HEK293 (cell line): ENCODE results near the gene MRGPRG.

ENCODE experiments used
- ATF2 ChIP-seq: fragments of 450-650 bp; formaldehyde crosslinking; IDR thresholded peaks from 2 replicates; pipeline ENCODE4 v1.5.1; 2016; ENCODE audit warnings: missing biosample characterization, missing genetic modification characterization, low read depth
- GLIS2 ChIP-seq: fragments of 450-650 bp; formaldehyde crosslinking; IDR thresholded peaks from 2 replicates; pipeline ENCODE4 v1.5.1; 2016; ENCODE audit warnings: missing biosample characterization, missing genetic modification characterization
- KLF1 ChIP-seq: fragments of 450-650 bp; formaldehyde crosslinking; IDR thresholded peaks from 2 replicates; pipeline ENCODE4 v1.5.1; 2016; ENCODE audit warnings: missing biosample characterization, missing genetic modification characterization
- PBX3 ChIP-seq: sonication (generic); formaldehyde crosslinking; IDR thresholded peaks from 2 replicates; pipeline ENCODE4 v1.8.1; 2022; ENCODE audit warnings: mild to moderate bottlenecking, moderate library complexity, missing genetic modification reagents
- ZBTB11 ChIP-seq: fragments of 450-650 bp; formaldehyde crosslinking; conservative IDR thresholded peaks from 2 replicates; pipeline ENCODE4 v1.5.1; 2016; ENCODE audit warnings: low read depth, missing biosample characterization, missing genetic modification characterization
- ZBTB49 ChIP-seq: fragments of 450-650 bp; formaldehyde crosslinking; IDR thresholded peaks from 2 replicates; pipeline ENCODE4 v1.5.1; 2016; ENCODE audit warnings: missing biosample characterization, missing genetic modification characterization, low read depth
- ZNF148 ChIP-seq: fragments of 450-650 bp; formaldehyde crosslinking; IDR thresholded peaks from 2 replicates; pipeline ENCODE4 v1.5.0; 2017; ENCODE audit warnings: missing biosample characterization, missing genetic modification characterization, borderline replicate concordance
- ZNF600 ChIP-seq: fragments of 450-650 bp; formaldehyde crosslinking; IDR thresholded peaks from 2 replicates; pipeline ENCODE4 v1.5.1; 2016; ENCODE audit warnings: missing biosample characterization, missing genetic modification characterization
- ZNF776 ChIP-seq: fragments of 450-650 bp; formaldehyde crosslinking; IDR thresholded peaks from 2 replicates; pipeline ENCODE4 v1.5.0; 2017; ENCODE audit warnings: missing biosample characterization, missing genetic modification characterization, borderline replicate concordance
- ZSCAN4 ChIP-seq: fragments of 450-650 bp; formaldehyde crosslinking; IDR thresholded peaks from 2 replicates; pipeline ENCODE4 v1.5.1; 2017; ENCODE audit warnings: missing biosample characterization, missing genetic modification characterization
- TF ChIP-seq, protein P1 (sequence below): fragments of 450-650 bp; formaldehyde crosslinking; IDR thresholded peaks from 2 replicates; pipeline ENCODE4 v1.5.1; 2016; ENCODE audit warnings: missing biosample characterization, missing genetic modification characterization
- TF ChIP-seq, protein P2 (sequence below): fragments of 450-650 bp; formaldehyde crosslinking; IDR thresholded peaks from 2 replicates; pipeline ENCODE4 v1.5.1; 2017; ENCODE audit warnings: missing biosample characterization, missing genetic modification characterization
- TF ChIP-seq, protein P3 (sequence below): fragments of 450-650 bp; formaldehyde crosslinking; IDR thresholded peaks from 2 replicates; pipeline ENCODE4 v1.5.1; 2016; ENCODE audit warnings: missing biosample characterization, missing genetic modification characterization

DNA sequence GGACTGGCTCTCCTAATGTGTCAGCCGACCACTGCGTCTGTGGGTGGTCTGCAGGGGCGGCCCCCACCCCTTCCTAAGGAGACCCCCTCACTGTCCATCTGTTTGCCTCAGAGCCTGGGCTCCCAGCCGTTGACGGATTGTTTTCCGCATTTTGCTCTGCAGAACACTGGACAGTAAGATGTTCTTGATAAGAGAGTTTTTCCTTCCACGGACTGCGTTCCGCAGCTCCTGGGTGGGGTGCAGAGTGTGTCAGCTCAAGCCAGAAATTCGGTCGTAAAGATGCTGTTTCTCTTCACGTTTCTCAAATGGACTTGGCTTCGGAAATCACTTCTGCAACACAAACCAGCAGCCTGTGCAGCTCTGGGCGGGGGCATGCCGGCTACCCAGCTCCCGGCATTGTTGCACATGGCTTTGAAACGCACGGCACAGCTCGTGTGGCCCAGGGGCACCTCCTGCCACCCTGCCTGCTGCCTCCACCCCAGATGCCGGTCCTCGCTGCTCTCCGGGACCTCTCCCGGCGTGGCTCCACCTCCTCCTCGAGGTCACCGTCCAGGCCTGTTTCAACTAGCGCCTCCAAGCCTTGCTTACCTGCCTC is 2.9 kb upstream of the MRGPRG start:
- TF ChIP-seq ZNF776, result no peak
- TF ChIP-seq, protein P1, sequence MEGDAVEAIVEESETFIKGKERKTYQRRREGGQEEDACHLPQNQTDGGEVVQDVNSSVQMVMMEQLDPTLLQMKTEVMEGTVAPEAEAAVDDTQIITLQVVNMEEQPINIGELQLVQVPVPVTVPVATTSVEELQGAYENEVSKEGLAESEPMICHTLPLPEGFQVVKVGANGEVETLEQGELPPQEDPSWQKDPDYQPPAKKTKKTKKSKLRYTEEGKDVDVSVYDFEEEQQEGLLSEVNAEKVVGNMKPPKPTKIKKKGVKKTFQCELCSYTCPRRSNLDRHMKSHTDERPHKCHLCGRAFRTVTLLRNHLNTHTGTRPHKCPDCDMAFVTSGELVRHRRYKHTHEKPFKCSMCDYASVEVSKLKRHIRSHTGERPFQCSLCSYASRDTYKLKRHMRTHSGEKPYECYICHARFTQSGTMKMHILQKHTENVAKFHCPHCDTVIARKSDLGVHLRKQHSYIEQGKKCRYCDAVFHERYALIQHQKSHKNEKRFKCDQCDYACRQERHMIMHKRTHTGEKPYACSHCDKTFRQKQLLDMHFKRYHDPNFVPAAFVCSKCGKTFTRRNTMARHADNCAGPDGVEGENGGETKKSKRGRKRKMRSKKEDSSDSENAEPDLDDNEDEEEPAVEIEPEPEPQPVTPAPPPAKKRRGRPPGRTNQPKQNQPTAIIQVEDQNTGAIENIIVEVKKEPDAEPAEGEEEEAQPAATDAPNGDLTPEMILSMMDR (tag by site-specific recombination), result no peak
- no peak for TF ChIP-seq ZNF148 (tag by site-specific recombination)
- TF ChIP-seq, protein P2, sequence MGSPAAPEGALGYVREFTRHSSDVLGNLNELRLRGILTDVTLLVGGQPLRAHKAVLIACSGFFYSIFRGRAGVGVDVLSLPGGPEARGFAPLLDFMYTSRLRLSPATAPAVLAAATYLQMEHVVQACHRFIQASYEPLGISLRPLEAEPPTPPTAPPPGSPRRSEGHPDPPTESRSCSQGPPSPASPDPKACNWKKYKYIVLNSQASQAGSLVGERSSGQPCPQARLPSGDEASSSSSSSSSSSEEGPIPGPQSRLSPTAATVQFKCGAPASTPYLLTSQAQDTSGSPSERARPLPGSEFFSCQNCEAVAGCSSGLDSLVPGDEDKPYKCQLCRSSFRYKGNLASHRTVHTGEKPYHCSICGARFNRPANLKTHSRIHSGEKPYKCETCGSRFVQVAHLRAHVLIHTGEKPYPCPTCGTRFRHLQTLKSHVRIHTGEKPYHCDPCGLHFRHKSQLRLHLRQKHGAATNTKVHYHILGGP (tag by site-specific recombination), result no peak
- no peak for TF ChIP-seq ZNF600
- no peak for TF ChIP-seq GLIS2 (tag by site-specific recombination)
- TF ChIP-seq ATF2 (tag by site-specific recombination), result no peak
- TF ChIP-seq ZBTB11 (tag by site-specific recombination), result no peak
- no peak for TF ChIP-seq ZSCAN4
- no peak for TF ChIP-seq PBX3 (CRISPR knock-in tag)
- no peak for TF ChIP-seq KLF1
- TF ChIP-seq ZBTB49 (tag by site-specific recombination), result no peak
- TF ChIP-seq, protein P3, sequence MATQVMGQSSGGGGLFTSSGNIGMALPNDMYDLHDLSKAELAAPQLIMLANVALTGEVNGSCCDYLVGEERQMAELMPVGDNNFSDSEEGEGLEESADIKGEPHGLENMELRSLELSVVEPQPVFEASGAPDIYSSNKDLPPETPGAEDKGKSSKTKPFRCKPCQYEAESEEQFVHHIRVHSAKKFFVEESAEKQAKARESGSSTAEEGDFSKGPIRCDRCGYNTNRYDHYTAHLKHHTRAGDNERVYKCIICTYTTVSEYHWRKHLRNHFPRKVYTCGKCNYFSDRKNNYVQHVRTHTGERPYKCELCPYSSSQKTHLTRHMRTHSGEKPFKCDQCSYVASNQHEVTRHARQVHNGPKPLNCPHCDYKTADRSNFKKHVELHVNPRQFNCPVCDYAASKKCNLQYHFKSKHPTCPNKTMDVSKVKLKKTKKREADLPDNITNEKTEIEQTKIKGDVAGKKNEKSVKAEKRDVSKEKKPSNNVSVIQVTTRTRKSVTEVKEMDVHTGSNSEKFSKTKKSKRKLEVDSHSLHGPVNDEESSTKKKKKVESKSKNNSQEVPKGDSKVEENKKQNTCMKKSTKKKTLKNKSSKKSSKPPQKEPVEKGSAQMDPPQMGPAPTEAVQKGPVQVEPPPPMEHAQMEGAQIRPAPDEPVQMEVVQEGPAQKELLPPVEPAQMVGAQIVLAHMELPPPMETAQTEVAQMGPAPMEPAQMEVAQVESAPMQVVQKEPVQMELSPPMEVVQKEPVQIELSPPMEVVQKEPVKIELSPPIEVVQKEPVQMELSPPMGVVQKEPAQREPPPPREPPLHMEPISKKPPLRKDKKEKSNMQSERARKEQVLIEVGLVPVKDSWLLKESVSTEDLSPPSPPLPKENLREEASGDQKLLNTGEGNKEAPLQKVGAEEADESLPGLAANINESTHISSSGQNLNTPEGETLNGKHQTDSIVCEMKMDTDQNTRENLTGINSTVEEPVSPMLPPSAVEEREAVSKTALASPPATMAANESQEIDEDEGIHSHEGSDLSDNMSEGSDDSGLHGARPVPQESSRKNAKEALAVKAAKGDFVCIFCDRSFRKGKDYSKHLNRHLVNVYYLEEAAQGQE (tag by site-specific recombination), result no peak
